Stimulated activated CD8-positive, alpha-beta memory T cell treated with anti-CD3 and anti-CD28 coated beads, Interleukin-4, amount 100 ng/mL, for 48 hours (primary cell): ENCODE results near the gene SHROOM3.

Experiments
- DNase-seq: peaks from one replicate; pipeline ENCODE4 v3.0.0-alpha.2; 2020

SHROOM3 gene

GRCh38 chr4:76498550-76498949 lies 63.5 kb downstream of the SHROOM3 start:
- DNase-seq, result no peak

GRCh38 chr4:76499461-76499860 lies 64.4 kb downstream of the SHROOM3 start:
- no peak for DNase-seq

GRCh38 chr4:76502886-76503285 lies 67.9 kb downstream of the SHROOM3 start:
- no peak for DNase-seq

- no peak for DNase-seq
Measured at GRCh38 chr4:76504613-76505465, 69.8 kb downstream of the SHROOM3 start.

DNA sequence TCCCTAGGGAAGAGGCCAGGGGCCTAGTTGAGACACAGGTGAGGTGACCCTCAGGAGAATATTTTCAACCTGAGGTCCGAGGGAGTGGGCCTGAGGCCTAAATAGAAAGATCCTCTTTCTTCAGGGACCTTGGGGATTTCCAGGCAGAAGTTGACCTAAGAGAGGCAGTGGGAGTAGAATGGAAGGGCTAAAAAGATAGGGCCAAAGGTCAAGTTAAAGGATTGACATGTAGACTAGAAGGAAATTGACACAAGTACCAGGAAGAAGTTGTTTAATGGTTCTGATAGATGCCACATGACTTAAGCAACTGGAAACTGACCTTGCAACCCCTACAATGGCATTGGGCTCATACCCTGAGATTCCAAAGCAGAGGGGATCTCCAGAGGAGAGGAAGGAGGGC lies 76.9 kb downstream of the SHROOM3 start:
- DNase-seq, result no peak

- no peak for DNase-seq
Measured at GRCh38 chr4:76513482-76513881, 78.5 kb downstream of the SHROOM3 start.

GRCh38 chr4:76514087-76514486 lies 79.1 kb downstream of the SHROOM3 start:
- no peak for DNase-seq

DNA sequence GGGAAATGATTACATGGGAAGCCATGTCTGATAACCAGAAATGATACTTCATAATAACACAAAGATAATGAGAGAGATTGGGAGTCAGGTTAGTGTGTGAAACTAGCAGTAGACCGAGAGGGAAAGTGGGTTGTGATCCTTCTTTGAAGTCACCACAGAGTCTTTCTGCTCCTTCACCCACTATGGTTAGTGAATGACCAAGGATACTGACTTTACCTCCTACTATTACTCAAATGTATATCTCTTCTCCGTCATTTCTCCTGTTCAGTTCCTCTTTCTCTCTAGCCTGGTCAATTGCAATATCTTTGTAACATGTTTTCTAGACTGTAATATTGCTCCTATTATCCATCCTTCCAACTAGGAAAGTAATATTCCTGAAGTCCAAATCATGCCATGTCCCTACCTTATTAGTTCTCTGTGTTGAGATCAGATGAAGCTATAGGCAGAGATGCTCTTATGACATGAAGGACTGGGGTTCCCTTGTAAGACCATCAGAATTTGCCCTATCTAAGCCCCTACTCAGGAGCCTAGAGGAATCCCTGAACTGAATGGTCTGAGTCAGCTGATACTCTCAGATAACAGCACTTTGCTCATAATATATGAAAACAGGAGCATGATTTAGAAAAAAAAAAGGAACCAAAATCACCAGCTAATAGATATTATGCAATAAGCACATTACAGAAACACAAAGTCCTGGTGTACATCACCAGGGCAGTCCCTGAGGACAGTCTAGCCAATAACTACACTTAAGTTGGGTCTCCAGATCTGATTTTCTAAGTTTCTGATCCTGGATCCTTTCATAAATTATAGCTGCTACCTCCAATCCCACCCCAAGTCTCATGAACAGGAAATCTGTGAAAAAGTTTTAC lies 81.2 kb downstream of the SHROOM3 start:
- no peak for DNase-seq

DNA sequence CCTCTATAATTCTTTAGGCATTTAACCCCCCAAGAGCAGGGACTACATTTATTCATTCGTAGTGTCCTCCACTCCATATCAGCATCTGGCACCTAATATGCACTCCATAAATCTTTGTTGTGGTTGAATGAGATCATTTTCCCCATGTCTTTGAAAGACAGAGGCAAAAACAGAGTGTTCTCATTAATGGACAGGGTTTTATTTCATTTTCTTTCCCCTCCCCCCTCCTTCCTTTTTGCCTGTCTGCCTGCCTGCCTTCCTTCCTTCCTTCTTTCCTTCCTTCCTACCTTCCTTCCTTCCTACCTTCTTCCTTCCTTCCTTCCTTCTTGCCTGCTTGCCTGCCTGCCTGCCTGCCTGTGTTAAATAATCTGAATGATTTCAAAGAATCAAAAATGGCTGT lies 83.2 kb downstream of the SHROOM3 start:
- DNase-seq, result no peak

- DNase-seq, result no peak
Measured at GRCh38 chr4:76523593-76523992, 88.6 kb downstream of the SHROOM3 start.

- DNase-seq, result no peak
Measured at GRCh38 chr4:76525751-76526150, 90.7 kb downstream of the SHROOM3 start.

DNA sequence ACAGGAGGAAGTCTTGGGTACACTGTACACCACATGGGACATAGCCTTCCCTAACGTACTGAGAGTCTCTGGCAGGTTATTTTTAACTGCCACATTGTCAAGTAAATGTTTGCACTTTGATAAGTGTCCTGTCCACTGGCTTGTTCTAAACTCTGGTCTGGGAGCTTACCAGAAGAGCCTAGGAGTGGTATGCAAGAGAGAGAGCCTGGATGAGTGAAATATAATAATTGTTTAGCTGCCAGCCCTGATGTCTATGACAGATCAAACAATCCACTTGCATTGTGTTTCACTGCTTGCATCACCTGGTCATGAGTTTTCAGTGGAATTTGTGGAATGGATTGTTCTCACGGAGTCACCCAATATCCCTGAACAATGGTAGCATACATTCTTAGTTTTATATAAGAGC lies 91.6 kb downstream of the SHROOM3 start:
- DNase-seq, result no peak

- no peak for DNase-seq
Measured at GRCh38 chr4:76527666-76528065, 92.6 kb downstream of the SHROOM3 start.

DNA sequence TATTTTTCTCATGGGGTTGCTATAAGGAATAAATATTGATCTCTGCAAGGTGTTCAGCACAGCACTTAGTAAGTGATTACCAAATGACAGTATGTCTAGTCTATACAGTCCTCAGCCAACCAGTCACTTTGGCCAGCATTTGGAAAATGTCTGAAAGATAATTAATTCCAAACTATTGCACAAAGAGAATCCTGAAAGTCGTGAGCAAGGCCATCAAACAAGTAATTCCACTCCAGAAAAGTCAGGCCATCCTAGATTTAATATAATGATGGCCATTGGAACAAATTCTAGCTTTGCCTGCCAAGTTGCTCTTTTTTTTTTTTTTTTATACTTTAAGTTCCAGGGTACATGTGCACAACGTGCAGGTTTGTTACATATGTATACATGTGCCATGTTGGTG lies 96.6 kb downstream of the SHROOM3 start:
- no peak for DNase-seq

GRCh38 chr4:76532805-76533204 lies 97.8 kb downstream of the SHROOM3 start:
- DNase-seq, result no peak

GRCh38 chr4:76533314-76533713 lies 98.3 kb downstream of the SHROOM3 start:
- DNase-seq, result no peak

DNA sequence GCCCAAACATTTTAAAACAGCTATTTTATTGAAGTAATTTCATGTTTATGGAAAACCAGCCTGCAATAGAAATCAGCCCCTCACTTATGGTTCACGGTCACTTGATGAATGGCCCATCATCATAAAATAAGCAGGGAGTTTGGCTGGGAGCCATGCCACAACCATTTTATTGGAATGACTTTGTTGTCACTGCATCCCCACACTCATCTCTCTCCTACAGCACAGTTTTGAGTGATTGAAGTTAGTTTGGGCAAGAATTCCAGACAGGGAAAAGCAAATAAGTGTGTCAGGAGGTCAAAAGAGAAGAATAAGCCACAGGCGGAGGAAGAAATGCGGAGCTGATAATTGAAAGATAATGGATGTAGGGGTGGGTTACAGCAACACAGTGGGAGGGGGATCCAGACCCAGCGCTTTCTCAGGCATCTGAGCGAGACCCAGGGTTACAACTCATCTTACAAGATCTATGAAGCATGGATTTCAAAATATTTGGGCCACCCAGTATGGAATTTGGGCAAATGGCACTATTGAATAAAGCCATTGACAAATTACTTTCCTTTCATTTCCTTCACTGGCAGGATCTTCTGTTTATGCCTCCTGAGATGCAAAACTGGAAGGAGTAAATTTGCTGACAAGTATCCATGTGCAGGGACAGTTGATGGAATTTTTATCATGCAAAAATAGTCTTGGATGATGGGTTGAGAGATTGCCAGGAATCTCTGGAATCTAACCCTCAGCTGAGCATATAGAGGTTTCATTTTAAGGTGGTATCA lies 100.8 kb downstream of the SHROOM3 start:
- no peak for DNase-seq

- no peak for DNase-seq
Measured at GRCh38 chr4:76536373-76536689, 101.3 kb downstream of the SHROOM3 start.

DNA sequence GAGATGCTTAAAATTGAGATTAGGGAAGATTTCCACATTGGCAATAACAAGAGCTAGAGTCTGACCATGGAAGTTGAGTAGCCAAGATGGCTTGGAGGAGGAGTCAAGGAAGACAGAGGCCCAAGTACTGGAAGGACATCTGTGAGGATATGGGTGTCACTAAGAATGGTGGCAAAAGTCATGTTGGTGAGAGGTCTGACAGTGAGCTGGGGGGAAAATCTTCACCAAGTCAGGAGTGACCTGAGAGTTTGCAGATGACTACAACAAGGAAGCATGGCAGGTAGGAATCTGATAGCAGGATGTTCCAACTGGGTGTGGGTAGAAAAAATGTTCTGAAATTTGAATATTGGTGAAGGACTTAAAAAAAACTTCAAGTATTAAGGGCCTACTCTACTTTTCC lies 103.3 kb downstream of the SHROOM3 start:
- no peak for DNase-seq

GRCh38 chr4:76539979-76540378 lies 105.0 kb downstream of the SHROOM3 start:
- DNase-seq, result no peak

DNA sequence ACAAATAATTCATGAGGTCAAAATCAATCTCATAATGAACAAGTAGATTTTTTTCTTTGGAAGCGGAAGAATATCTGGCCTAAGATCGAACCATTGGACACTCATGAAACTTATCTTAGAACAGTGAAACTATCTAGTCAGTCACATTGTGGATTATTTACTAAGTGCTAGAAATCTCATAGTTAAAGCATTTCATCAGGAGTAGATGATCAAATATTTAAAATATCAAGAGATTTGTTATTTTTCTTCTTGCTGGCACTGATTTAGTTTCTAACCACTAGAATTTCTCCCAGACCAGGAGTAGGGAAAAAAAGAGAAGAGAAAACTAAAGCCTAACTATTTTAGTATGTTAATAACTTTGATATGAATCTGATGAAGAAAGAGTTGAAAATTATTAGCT lies 105.5 kb downstream of the SHROOM3 start:
- no peak for DNase-seq

DNA sequence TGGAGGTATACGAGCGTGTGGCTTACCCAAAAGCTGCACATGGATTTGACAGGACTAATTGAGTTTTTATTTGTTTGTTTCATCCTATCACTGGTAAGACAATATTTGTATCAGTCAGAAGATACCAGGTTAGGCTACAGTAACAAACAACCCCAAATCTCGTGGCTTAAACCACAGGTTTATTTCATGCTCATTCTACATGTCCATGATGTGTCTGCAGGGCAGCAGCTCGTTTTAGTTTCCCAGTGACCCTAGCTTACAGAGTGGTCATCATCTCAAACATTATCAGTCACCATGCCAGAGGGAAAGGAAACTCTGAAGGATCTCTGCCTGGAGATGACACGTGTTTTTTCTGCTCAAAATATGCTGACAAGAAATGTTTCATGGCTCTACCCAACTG lies 108.3 kb downstream of the SHROOM3 start:
- DNase-seq, result no peak

DNA sequence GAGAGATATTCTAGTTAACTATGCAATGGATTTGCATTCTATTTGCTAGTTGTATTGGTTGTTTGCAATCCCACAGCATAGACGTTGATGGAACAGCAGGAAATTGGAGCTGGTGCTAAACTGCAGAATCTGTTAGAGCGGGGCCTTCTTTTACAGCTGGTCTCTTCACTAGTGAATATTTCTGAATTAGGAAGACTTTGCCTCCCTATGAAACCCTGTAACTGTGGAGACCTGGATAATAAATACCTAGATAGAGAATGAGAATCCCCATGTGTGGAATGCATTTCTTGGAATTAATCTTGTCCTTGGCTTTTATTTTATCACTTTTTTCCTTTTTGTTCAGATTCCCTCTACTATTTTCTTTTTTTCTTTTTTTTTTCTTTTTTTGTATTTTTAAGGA lies 109.7 kb downstream of the SHROOM3 start:
- no peak for DNase-seq
